ENCODE measurements around the gene NRXN3. TPM values are rescaled to one million over a fixed set of nuclear protein-coding genes. Genes with fewer than 3 reads are reported as not detected.

NRXN3 gene
- total and polyA plus RNA-seq, 5 donors: 1.5 to 4.7 (median 4.0) TPM

DNA sequence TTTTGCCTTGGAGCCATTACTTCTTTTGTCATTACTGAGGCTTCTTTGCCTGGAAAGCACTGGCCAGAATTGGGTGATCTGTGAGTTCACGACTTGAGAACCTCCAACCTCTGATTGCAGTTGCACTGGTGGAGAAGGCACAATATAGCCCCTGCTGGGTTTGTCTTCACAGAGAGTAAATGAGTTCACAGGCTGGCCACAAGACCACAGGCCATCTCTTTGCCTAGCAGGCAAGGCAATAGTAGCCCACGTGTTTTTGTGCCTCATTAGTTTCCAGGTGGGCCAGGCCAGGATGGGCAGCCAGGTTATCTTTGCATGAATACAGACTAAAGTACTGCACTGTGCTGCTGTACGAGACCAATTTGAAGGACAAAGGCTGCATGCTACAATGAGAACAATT, 468.8 kb downstream of the NRXN3 start:
- Histone ChIP-seq H3K9me3 (ENCODE audit: control insufficient read depth, low read length) (no peaks in the 10 kb centered on the region), H3K4me3 (ENCODE audit: low read length) (no peak overlapping the region), H3K27ac (ENCODE audit: low read length) (no peak overlapping the region), H3K27me3 (ENCODE audit: control insufficient read depth, insufficient read depth) (no peaks in the 10 kb centered on the region), H3K4me1 (ENCODE audit: control insufficient read depth, insufficient read depth, low read length) (no peaks in the 10 kb centered on the region)
- WGBS: 42% methylated on average over 3 of the region's 3 CpGs
- DNase-seq (no peak), ATAC-seq (no peak)
- intact Hi-C loops (cut with DNase I): no loop called here

DNA sequence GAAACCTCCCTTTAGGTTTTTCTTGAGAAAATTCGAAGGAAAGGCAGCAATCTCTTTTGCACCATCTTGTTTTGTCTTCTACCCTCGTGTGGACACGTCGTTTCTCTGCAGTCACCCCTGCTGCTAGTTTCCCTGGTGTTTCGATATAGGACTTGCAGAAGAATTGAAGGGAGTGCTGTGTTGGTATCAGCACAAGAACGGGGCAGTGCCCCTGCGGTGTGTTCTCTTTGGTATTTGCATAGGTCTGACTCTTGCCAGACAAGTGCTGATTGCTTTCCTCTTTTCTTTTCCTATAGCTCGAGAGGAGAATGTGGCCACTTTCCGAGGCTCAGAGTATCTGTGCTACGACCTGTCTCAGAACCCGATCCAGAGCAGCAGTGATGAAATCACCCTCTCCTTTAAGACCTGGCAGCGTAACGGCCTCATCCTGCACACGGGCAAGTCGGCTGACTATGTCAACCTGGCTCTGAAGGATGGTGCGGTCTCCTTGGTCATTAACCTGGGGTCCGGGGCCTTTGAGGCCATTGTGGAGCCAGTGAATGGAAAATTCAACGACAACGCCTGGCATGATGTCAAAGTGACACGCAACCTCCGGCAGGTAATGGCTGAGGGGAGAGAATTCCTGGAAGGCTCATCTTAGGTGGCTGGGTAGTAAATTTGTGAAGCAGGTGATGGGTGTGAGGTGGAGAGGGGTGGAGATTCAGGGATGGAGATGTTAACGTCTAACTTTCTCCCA, 474.8 kb downstream of the NRXN3 start:
- Histone ChIP-seq H3K27me3 (ENCODE audit: control insufficient read depth, insufficient read depth) (no peaks in the 10 kb centered on the region), H3K9me3 (ENCODE audit: control insufficient read depth, low read length) (no peaks in the 10 kb centered on the region), H3K4me3 (ENCODE audit: low read length) (no peak overlapping the region), H3K4me1 (ENCODE audit: control insufficient read depth, insufficient read depth, low read length) (no peaks in the 10 kb centered on the region), H3K27ac (ENCODE audit: low read length) (no peak overlapping the region)
- ATAC-seq (no peak), DNase-seq (no peak)
- WGBS: 65% methylated on average over 22 of the region's 22 CpGs
- intact Hi-C loops (cut with DNase I): no loop called here

DNA sequence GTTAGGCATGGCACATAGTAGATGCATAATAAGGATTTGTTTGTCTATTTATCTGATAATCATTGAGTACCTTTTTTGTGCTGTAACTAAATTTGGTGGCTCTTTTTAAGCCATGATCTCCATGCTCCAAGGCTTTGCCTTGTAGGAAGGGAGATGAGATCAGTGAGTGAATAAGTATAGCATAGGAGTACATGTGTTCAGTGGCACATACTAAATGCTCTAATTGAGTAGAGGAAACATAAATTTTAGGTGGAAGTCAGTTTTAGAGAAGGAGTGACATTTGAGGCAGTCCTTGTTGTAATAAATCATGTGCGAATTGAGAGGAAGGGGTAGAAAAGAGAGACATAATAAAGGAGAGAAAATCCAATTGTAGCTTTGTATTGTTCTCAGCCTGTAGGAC, 482.6 kb downstream of the NRXN3 start:
- 93% methylated on average over 1 of the region's 1 CpG for WGBS
- no peak overlapping the region for H3K4me3 ChIP-seq (ENCODE audit: low read length)
- no peaks in the 10 kb centered on the region for H3K27me3 ChIP-seq (ENCODE audit: control insufficient read depth, insufficient read depth)
- intact Hi-C loops (cut with DNase I): no loop called here
- ATAC-seq: no peak
- no peak overlapping the region for H3K27ac ChIP-seq (ENCODE audit: low read length)
- no peaks in the 10 kb centered on the region for H3K9me3 ChIP-seq (ENCODE audit: control insufficient read depth, low read length)
- H3K4me1 ChIP-seq (ENCODE audit: control insufficient read depth, insufficient read depth, low read length): no peaks in the 10 kb centered on the region
- no peak for DNase-seq

DNA sequence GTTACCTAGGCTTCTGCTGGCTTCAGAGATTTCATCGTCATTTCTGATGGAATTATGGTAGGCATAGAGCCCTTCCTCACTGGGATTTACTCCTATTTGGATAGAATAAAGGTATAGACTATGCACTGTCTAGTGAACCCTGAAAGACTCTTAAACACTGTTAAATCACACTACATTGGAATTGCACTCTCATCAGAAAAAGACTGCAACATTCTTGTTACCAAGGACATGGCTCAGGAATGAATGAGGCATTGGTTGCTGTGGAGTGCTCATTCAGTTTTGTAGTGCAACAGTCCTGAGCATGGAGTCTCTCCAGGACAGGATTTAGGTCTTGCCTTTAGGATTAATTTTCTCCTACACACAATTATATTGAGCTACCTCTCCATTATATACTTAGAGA, 483.0 kb downstream of the NRXN3 start:
- intact Hi-C loops (cut with DNase I): no loop called here
- WGBS: 0% methylated on average over 1 of the region's 1 CpG
- H3K27ac ChIP-seq (ENCODE audit: low read length): no peak overlapping the region
- H3K27me3 ChIP-seq (ENCODE audit: control insufficient read depth, insufficient read depth): no peaks in the 10 kb centered on the region
- ATAC-seq (no peak), DNase-seq (no peak)
- H3K9me3 ChIP-seq (ENCODE audit: control insufficient read depth, low read length): no peaks in the 10 kb centered on the region
- no peak overlapping the region for H3K4me3 ChIP-seq (ENCODE audit: low read length)
- no peaks in the 10 kb centered on the region for H3K4me1 ChIP-seq (ENCODE audit: control insufficient read depth, insufficient read depth, low read length)

- no peaks in the 10 kb centered on the region for H3K27me3 ChIP-seq (ENCODE audit: control insufficient read depth, insufficient read depth)
- 75% methylated on average over 4 of the region's 4 CpGs for WGBS
- ATAC-seq: no peak
- intact Hi-C loops (cut with DNase I): no loop called here
- DNase-seq: no peak
- no peaks in the 10 kb centered on the region for H3K9me3 ChIP-seq (ENCODE audit: control insufficient read depth, low read length)
- no peaks in the 10 kb centered on the region for H3K4me1 ChIP-seq (ENCODE audit: control insufficient read depth, insufficient read depth, low read length)
- no peak overlapping the region for H3K4me3 ChIP-seq (ENCODE audit: low read length)
- H3K27ac ChIP-seq (ENCODE audit: low read length): no peak overlapping the region
These were observed 487.3 kb downstream of the NRXN3 start for GRCh38 chr14:78657451-78657850.

DNA sequence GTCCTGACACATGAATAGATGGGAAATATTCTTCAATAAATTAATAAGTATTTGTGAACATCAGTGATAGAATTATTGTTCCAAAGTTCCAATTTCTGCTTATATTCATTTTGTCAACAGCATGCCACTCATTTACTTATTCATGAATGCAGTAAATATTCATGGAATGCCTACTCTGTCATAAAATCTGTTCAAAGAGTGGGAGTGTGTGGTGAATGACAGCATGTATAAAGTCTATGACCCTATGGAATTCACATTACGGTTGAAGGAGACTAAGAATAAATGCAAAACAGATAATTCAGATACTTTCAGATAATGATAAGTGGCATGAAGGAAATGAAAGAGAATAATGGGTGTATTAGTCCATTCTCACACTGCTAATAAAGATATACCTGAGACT, 494.7 kb downstream of the NRXN3 start:
- 50% methylated on average over 1 of the region's 1 CpG for WGBS
- intact Hi-C loops (cut with DNase I): no loop called here
- H3K4me1 ChIP-seq (ENCODE audit: control insufficient read depth, insufficient read depth, low read length): no peaks in the 10 kb centered on the region
- H3K9me3 ChIP-seq (ENCODE audit: control insufficient read depth, low read length): no peaks in the 10 kb centered on the region
- ATAC-seq (no peak), DNase-seq (no peak)
- no peak overlapping the region for H3K27ac ChIP-seq (ENCODE audit: low read length)
- H3K4me3 ChIP-seq (ENCODE audit: low read length): no peak overlapping the region
- no peaks in the 10 kb centered on the region for H3K27me3 ChIP-seq (ENCODE audit: control insufficient read depth, insufficient read depth)

DNA sequence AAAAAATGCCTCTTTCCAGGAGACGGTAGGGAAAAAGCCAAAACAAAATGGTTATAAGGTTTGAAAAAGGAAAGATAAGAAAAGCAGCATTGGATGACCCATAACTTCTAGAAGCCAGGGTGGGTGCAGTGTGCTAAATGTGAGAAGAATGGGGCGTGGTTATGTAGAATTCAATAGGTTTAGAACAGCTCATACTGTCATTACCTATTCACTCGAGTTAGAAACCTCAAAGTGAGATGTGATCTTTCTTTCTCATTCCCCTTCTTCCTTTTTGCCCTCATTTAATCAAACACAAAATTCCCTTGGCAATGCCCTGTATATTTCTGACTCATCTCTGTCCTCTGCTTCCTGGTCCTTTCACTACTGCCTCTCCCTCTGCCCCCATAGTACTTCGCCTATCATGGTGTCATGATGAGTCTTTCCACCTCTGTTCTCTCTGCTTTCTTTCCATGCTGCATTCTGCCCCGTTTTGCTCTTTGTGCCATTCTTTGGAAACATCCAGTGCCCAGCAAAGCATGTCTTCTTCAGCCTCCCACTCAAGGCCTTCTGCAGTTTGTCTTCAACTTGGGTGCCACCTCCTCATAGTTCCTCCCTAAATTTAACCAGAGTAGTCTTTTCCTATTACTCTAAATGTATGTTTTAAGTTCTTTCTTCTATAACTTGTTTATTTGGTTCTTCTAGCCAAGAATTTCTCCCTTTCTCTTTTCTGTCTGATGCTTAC, 496.3 kb downstream of the NRXN3 start:
- 59% methylated on average over 5 of the region's 5 CpGs for WGBS
- H3K27ac ChIP-seq (ENCODE audit: low read length): no peak overlapping the region
- no peaks in the 10 kb centered on the region for H3K4me1 ChIP-seq (ENCODE audit: control insufficient read depth, insufficient read depth, low read length)
- no peak for DNase-seq
- no peaks in the 10 kb centered on the region for H3K27me3 ChIP-seq (ENCODE audit: control insufficient read depth, insufficient read depth)
- no peak overlapping the region for H3K4me3 ChIP-seq (ENCODE audit: low read length)
- no peak for ATAC-seq
- no peaks in the 10 kb centered on the region for H3K9me3 ChIP-seq (ENCODE audit: control insufficient read depth, low read length)
- intact Hi-C loops (cut with DNase I): no loop called here

- Histone ChIP-seq H3K4me3 (ENCODE audit: low read length) (no peak overlapping the region), H3K27me3 (ENCODE audit: control insufficient read depth, insufficient read depth) (no peaks in the 10 kb centered on the region), H3K4me1 (ENCODE audit: control insufficient read depth, insufficient read depth, low read length) (no peaks in the 10 kb centered on the region), H3K27ac (ENCODE audit: low read length) (no peak overlapping the region), H3K9me3 (ENCODE audit: control insufficient read depth, low read length) (no peaks in the 10 kb centered on the region)
- ATAC-seq (no peak), DNase-seq (no peak)
- intact Hi-C loops (cut with DNase I): no loop called here
- 60% methylated on average over 1 of the region's 1 CpG for WGBS
These were observed 497.0 kb downstream of the NRXN3 start for GRCh38 chr14:78667141-78667540.

- Histone ChIP-seq H3K4me3 (ENCODE audit: low read length) (no peak overlapping the region), H3K9me3 (ENCODE audit: control insufficient read depth, low read length) (no peaks in the 10 kb centered on the region), H3K4me1 (ENCODE audit: control insufficient read depth, insufficient read depth, low read length) (no peaks in the 10 kb centered on the region), H3K27ac (ENCODE audit: low read length) (no peak overlapping the region), H3K27me3 (ENCODE audit: control insufficient read depth, insufficient read depth) (no peaks in the 10 kb centered on the region)
- intact Hi-C loops (cut with DNase I): no loop called here
- no peak for ATAC-seq
- DNase-seq: no peak
- WGBS: 71% methylated on average over 3 of the region's 3 CpGs
These were observed 503.7 kb downstream of the NRXN3 start for GRCh38 chr14:78673845-78674244.

- intact Hi-C loops (cut with DNase I): no loop called here
- no peak for ATAC-seq
- H3K27ac ChIP-seq (ENCODE audit: low read length): no peak overlapping the region
- no peak for DNase-seq
- no peaks in the 10 kb centered on the region for H3K4me1 ChIP-seq (ENCODE audit: control insufficient read depth, insufficient read depth, low read length)
- no peak overlapping the region for H3K4me3 ChIP-seq (ENCODE audit: low read length)
- H3K27me3 ChIP-seq (ENCODE audit: control insufficient read depth, insufficient read depth): no peaks in the 10 kb centered on the region
- H3K9me3 ChIP-seq (ENCODE audit: control insufficient read depth, low read length): no peaks in the 10 kb centered on the region
These were observed 504.6 kb downstream of the NRXN3 start for GRCh38 chr14:78674820-78675219.

DNA sequence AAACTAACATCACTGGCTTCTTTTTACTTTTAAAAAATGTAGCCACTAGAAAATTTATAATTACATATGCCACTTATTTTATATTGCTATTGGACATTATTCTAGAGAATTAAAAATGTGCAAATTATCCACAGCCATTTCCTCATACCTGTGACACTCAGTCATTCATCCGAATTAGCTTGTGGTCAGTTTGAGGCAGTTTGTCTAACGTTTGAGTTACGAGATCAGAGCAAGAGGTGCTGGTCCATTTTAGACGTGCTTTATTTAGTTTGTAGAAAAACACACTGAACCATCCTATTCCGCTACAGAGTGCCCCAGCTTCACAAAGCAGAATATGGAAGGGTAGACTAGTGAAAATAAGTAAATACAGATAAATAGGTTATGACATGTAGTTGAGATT, 513.0 kb downstream of the NRXN3 start:
- intact Hi-C loops (cut with DNase I): no loop called here
- Histone ChIP-seq H3K4me3 (ENCODE audit: low read length) (no peak overlapping the region), H3K4me1 (ENCODE audit: control insufficient read depth, insufficient read depth, low read length) (no peaks in the 10 kb centered on the region), H3K27ac (ENCODE audit: low read length) (no peak overlapping the region), H3K9me3 (ENCODE audit: control insufficient read depth, low read length) (no peaks in the 10 kb centered on the region), H3K27me3 (ENCODE audit: control insufficient read depth, insufficient read depth) (no peaks in the 10 kb centered on the region)
- 84% methylated on average over 5 of the region's 5 CpGs for WGBS
- ATAC-seq (no peak), DNase-seq (no peak)
